NCI-H2196 treated with DMSO at 0.1 percent for 48 hours (cell line): ENCODE results near the gene LMNTD2.

Experiments
- DNase-seq: peaks from one replicate; lab custom pipeline; 2025; ENCODE audit not compliant: unreplicated experiment; lab: John Stamatoyannopoulos, UW

The LMNTD2 gene, protein sequence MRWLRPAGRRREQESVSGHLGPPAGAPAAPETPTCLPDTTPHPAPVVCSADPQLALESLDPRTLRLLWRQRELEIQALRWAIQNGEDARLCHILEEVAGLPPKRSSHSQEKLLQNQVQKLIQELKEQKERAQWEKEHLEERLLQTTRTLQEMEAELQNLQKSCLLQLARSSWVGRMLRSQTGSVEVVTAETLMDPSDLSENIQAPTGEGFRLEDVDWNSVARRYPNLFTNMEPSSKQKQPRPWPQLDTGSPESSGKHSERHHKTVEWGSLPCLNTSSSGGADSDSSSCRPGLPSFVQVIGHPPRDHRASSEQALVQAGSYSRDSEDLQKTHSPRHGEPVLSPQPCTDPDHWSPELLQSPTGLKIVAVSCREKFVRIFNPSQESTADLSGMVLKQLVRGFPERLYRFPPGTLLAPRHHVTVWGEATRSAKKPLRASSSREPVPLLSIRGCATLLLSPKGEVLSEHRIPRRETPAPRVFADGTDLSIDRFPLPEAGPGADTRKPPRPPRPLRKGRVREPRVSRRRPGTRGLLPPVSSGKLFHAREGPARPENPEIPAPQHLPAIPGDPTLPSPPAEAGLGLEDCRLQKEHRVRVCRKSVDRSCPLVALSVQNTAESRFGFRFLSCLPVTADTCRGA

DNA sequence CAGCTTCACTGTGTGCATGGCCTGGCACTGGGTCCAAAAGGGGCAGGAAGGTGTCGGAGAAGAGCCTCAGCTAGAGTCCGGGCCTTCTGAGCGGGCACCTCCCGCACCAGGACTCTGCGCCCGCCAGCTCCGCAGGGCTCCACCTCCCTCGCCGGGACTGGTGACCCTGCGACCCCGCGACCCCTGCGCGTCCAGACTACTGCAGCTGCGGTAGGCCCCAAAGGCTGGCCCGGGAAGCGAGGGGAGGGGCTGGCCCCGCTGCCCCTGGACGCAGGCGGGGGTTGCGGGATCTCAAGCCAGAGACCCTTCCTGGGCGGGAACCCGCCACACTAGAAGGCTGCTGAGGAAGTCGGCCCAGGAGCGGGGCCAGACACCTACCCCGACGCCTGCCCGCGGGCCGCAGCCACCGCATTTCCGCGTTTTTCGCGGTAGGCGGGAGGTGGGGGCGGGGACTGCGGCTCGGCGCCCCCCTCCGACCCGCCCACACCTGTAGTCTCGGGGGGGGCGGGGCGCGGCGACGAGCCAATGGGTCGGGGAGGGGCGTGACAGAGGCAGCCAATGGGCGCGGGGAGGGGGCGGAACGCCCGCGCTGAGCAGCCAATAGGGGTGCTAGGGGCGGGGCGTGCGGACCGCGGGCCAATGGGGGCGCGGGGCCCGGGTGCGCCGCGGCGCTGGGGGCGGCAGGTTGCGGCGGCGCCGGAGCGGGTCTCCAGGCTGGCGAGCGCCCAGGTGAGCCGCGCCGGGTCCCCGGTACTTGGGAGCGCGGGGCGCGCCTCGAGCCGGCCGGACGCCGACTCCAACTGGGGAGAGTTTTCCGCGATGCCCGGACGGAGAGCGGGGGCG, at the start of gene LMNTD2, which contains the start of gene RASSF7:
TSS of gene LMNTD2 (minus strand) at position 434 of the 843 bp plus-strand sequence. CDS start at position 412, 22 bp downstream.
TSS of gene RASSF7 (plus strand) at position 666 of the 843 bp plus-strand sequence. CDS start 799 bp downstream, outside the sequence.
- DNase-seq: peak; percentile 81

DNA sequence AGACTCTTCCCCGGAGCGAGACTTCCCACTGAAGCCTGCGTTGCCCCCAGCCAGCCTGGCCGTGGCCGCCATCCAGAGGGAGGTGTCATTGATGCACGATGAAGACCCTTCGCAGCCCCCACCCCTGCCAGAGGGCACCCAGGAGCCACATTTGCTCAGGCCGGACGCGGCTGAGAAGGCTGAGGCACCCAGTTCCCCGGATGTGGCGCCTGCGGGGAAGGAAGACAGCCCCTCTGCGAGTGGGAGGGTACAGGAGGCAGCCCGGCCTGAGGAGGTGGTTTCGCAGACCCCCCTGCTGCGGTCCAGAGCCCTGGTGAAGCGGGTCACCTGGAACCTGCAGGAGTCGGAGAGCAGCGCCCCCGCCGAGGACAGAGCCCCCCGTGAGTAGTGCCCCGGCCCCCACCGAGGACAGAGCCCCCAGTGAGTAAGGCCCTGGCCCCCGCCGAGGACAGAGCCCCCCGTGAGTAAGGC, 48.8 kb upstream of the LMNTD2 start:
- no peak for DNase-seq

DNA sequence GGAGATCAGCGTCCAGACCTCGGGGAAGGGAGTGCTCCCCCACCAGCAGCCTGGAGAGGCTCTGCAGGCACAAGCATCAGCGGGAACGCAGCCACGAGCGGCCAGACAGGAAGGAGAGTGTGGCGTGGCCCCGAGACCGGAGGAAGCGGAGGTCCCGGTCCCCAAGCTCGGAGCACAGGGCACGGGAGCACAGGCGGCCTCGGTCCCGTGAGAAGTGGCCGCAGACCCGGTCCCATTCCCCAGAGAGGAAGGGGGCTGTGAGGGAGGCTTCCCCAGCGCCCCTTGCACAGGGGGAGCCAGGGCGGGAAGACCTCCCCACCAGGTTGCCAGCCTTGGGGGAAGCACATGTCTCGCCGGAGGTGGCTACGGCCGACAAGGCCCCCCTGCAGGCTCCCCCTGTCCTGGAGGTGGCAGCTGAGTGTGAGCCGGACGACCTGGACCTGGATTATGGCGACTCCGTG, 48.3 kb upstream of the LMNTD2 start:
- no peak for DNase-seq

DNA sequence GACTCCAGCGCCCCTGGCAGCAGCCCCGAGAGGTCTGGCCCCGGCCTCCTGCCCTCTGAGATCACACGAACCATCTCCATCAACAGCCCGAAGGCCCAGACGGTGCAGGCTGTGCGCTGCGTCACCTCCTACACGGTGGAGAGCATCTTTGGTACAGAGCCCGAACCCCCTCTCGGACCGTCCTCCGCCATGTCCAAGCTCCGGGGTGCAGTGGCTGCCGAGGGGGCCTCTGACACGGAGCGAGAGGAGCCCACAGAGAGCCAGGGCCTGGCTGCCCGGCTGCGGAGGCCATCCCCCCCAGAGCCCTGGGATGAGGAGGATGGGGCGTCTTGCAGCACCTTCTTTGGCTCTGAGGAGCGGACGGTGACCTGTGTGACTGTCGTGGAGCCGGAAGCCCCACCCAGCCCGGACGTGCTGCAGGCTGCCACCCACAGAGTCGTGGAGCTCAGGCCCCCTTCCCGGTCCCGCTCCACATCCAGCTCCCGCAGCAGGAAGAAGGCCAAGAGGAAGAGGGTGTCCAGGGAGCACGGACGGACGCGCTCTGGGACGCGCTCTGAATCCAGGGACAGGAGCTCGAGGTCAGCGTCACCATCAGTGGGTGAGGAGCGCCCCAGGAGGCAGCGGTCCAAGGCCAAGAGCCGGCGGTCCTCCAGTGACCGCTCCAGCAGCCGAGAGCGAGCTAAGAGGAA, 47.6 kb upstream of the LMNTD2 start:
- DNase-seq: no peak

DNA sequence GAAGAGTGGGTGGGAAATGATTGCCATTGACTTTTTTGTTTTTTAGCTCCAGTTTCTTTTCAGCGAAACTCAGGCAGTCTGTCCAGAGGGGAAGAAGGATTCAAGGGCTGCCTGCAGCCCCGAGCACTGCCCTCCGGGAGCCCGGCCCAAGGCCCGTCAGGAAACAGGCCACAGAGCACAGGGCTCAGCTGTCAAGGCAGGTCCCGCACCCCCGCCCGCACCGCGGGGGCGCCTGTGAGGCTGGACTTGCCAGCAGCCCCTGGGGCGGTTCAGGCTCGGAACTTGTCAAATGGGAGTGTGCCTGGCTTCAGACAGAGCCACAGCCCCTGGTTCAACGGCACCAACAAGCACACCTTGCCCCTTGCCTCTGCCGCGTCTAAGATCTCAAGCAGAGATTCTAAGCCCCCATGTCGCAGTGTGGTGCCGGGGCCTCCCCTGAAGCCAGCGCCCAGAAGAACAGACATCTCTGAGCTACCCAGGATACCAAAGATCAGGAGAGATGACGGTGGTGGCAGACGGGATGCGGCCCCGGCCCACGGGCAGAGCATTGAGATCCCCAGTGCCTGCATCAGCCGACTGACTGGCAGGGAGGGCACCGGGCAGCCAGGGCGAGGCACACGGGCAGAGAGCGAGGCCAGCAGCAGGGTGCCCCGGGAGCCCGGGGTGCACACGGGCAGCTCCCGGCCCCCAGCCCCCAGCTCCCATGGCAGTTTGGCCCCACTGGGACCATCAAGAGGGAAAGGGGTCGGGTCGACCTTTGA, 46.7 kb upstream of the LMNTD2 start:
- DNase-seq: no peak

DNA sequence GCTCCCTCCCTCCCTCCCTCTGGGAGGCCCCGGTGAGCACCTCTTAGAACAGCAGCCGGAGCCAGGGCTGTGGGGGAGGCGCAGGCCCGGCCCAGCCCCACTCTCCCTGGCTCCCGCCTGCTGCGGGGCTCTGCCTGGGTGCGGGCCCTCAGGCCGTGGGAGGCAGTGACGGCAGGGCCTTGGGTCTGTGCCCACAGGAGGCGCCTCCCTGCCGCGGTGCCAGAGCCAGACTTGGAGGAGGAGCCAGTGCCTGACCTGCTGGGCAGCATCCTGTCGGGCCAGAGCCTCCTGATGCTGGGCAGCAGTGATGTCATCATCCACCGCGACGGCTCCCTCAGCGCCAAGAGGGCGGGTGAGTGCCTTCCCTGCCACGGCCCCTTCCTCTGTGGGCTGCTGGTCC, 45.7 kb upstream of the LMNTD2 start:
- DNase-seq: peak; percentile 96

DNA sequence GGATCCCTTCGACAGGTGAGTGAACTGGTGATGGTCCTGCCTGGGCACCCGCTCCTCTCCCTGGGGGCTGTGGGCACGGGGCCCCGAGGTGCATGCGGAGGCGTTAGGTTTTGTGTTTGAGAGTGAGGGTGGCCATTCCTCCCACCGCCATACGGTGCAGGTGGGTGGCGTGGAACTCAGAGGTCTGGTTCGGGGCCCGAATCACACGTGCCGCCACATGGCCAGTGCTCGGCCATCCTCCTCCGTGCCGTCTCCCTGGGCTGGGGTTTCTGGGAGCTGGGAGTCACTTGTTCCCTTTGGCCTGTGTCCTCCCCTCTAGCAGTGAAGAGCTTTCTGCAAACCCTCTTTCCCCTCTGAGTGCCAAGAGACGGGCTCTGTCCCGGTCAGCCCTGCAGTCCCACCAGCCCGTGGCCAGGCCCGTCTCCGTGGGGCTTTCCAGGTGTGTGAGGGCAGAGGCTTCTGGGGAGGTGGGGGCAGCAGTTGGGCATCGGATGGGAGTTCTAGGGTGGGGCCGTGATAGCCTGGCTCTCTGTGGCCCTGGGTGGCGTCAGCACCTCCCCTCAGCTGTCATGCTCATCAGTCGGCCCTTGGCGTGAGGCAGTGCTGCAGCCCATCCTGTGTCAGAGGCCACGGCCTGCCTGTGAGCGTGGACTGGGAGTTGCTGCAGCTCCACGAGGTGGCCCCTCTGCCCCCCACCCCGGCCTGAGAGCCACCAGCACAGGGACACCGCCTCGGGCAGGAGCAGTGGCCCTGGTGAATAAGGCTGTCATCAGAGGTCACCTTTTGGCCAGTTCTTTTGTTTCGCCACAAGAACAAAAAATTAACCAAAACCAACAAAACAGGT, 45.0 kb upstream of the LMNTD2 start:
- no peak for DNase-seq

DNA sequence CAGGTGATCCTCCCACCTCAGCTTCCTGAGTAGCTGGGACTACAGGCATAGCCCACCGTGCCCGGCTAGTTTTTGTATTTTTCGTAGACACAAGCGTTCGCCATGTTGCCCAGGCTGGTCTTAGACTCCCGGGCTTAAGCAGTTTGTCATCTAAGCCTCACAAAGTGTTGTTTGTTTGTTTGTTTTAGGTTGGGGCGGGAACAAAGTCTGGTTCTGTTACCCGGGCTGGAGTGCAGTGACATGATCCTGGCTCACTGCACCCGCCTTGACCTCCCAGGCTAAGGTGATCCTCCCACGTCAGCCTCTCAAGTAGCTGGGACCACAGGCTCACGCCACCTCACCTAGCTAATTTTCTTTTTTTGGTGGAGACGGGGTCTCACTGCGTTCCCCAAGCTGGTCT, 42.6 kb upstream of the LMNTD2 start:
- DNase-seq: no peak

DNA sequence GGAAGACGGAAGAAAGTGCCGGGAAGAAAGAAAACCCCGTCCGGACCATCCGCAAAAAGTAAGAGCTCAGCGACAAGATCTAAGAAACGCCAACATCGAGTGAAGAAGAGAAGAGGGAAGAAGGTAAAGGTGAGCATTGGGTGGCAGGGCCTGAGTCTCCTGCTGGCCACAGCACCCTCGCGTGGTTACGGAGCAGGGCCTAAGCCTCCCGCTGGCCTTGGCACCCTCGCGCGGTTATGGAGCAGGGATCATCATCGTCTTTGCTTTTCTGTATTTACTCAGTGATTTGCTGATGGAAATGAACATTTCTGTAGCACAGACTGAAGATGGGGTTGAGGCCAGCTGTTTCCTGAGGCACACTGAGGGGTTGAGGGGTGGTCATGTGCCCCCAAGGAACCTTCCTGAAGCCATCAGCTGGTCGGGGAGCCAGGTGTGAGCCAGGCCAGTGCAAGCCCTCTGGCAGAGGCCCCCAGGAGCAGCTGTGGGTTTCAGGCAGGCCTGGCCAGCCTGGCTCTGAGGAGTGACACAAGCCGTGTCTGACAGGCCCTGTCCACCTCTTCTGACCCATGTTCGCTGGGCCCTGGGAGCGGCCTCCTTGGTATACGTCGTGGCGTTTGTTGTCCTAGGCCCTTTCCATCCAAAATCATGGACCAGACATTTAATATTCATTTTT, 41.2 kb upstream of the LMNTD2 start:
- no peak for DNase-seq

DNA sequence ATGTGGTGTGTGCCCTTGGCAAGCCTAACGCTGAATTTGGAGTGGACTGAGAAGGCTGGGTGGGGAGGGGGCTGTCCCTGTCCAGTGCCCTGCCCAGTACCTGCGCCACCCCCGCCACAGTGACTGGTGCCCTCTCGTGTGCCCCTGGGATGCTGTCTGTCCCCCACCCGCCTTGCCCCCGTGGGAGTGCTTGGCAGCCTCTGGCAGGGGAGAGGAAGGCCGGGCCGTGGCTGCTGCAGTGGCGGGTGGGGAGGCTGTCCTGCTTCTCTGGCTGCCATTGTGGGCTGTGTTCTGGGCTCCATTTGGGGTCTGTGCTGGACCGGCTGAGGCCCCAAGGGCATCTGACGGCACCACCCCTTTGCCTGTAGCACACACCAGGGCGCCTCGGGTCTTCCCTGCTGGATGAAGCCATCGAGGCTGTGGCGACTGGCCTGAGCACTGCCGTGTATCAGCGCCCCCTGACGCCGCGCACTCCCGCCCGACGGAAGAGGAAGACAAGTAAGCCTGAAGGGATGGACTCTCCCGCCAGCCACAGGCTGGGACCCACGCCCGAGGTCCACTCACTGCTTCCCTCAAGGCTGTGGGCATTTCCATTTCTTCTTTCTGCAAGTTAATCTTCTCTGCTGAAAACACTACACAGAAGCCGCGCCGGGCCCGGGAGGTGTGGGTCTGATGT, 37.6 kb upstream of the LMNTD2 start:
- no peak for DNase-seq

DNA sequence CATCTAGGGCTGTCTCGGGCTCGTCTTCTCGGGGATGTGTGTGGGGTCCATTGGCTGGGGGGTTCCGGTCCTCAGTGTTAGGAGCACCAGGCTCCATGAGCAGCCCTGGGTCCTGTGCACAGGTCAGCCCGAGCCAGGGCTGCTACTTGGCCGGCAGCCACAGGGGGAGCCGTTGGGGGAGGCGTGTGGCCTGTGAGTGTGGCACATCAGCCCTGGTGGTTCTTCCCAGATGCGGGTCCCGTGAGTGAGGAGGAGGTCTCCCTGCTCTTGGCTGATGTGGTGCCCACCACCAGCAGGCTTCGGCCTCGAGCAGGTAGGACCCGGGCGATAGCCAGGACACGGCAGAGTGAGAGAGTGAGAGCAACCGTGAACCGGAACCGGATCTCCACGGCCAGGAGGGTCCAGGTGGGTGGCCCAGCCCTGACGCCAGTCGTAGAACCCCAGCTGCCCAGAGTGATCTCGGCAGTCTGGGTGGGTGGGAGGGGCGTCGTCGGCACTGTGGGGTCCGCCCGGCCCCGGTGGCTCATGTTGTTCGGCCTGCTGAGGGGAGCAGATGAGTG, 36.7 kb upstream of the LMNTD2 start:
- DNase-seq: no peak

DNA sequence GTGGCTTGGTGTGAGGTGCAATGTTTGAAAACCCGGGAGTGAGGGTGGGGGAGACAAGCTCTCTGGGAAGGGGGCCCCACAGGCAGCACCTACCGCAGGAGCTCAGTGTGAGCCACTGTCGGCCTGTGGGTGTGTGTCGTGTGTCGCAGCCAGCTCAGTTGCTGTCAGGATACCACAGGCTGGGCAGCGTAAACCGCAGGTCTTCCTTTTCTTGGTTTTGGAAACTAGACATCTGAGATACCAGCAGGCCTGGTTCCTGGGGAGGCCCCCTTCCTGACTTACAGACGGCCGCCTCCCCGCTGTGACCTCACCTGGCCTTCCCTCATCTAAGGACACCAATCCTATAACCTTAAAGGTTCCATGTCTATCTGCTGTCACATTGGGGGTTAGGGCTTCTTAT, 35.8 kb upstream of the LMNTD2 start:
- DNase-seq: no peak

DNA sequence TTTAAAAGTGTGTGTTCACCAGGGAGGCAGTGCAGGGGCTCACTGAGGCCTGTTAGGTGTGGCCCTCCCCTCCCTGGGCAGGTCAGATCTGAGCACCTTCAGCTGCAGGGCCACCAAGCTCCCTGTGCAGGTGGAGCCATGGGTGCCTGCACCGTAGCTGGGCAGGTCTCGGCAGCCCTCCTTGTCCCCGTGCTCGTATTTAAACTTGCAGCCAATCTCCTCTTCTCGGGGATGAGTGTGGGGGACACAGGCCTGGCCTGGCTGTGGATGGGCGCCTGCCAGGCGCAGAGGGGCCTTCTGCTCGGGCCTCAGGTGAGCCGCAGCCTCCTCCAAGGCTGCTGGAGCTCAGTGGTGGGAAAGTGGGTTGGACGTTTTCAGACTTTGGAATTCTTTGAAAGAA, 34.9 kb upstream of the LMNTD2 start:
- no peak for DNase-seq

DNA sequence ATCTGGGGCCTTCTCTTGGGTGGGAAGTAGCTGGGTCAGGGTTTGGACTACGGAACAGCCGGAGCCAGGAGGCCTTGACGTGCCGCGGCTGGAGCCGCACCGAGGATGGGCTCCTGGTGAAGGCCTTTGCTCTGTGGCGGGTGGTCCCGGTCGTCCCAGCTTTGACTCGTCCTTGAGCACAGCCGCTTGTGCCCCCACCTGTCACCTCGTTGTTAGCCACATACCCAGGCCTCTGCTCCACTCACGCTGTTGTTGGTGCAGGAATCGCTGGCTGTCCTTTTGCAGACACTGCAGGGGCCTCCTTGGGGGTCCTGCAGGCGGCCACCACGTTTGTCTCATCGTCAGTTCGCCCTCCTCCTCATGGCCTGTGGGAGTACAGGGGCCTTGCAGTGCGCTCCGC, 32.8 kb upstream of the LMNTD2 start:
- no peak for DNase-seq

DNA sequence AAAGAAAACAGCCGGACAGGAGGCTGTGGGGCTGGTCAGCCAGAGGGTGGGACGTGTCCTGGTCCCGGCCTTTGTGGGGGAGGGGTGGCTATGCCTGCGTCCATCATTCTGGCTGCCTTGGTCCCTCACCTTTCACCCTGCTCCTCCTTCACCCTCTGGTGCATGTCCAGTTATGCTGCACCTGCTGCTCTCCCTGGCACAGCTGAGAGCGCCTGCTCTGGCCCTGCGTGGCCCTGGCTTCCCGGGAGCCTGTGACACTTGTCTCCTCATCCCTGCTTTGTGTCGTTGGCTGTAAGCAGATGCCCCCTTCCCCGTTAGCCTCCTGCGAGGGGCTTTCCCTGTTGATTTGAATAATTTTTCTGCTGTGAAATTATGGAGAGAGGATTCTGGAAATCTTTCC, 32.4 kb upstream of the LMNTD2 start:
- no peak for DNase-seq

DNA sequence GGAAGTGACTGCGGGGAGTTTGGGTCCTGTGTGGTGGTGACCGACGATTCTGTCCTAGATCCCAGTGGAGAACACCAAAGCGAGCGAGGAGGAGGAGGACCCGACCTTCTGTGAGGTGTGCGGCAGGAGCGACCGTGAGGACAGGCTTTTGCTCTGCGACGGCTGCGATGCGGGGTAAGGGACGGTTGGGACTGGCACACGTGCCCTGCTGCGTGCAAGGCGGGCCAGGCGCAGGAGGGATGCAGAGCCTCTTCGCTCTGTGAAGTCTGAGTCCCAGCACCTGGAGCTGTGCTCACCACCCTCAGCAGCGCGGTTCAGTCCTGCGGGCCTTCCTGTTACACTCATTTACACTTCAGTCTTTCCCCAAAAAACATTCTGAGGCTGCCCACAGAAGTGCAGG, 32.0 kb upstream of the LMNTD2 start:
- DNase-seq: no peak

DNA sequence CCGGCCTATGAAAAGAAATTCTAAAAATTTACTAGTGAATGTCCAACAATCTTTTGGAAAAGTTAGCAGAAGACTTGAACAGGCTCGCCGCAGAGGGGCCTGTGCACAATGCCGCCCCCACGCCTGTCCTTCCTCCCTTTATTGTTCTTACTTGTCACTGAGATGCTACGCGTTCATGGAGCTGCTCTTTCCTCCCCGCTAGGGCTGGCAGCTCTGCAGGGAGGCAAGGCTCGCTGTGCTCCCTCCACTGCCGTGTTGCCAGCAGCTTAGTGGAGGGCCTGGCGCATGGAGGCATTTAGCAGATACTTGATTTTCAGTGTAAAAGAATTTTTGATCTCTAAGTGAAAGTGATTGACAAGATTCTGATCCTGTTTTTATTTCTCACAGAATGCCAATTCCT, 30.5 kb upstream of the LMNTD2 start:
- DNase-seq: no peak

DNA sequence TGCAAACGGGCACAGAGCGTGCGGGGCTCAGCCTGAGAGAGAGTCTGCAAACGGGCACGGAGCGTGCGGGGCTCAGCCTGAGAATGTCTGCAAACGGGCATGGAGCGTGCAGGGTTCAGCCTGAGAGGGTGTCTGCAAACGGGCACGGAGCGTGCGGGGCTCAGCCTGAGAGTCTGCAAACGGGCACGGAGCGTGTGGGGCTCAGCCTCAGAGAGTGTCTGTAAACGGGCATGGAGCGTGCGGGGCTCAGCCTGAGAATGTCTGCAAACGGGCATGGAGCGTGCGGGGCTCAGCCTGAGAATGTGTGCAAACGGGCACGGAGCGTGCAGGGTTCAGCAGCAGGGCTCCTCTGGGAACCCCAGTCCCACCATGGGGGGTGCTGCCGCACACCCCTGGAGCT, 29.3 kb upstream of the LMNTD2 start:
- no peak for DNase-seq
